HEK293T (cell line): Measurements from ENCODE around the gene CEP135.

ENCODE experiments used
- CTCF ChIA-PET: fragments of 350-600 bp; formaldehyde crosslinking; extraction: SDS; loops from one replicate; lab custom pipeline; 2021; ENCODE audit warnings: antibody characterized with exemption, inconsistent platforms; lab: Yijun Ruan, JAX
- POLR2A ChIA-PET: fragments of 350-600 bp; formaldehyde crosslinking; extraction: SDS; loops from one replicate; lab custom pipeline; 2020; ENCODE audit warnings: antibody characterized with exemption, inconsistent platforms; lab: Yijun Ruan, JAX
- DNase-seq: peaks from one replicate; pipeline ENCODE4 v3.0.0; 2012; ENCODE audit warnings: mixed read lengths; ENCODE audit errors: extremely low spot score
- ARNT ChIP-seq: fragments of 450-650 bp; IDR thresholded peaks from 2 replicates; pipeline ENCODE4 v1.6.1; 2017; ENCODE audit warnings: mild to moderate bottlenecking
- BHLHE40 ChIP-seq: fragments of 450-650 bp; IDR thresholded peaks from 2 replicates; pipeline ENCODE4 v1.6.1; 2016; ENCODE audit warnings: mild to moderate bottlenecking, moderate library complexity, borderline replicate concordance
- CTBP1 ChIP-seq: fragments of 450-650 bp; IDR thresholded peaks from 2 replicates; pipeline ENCODE4 v1.6.1; 2016; ENCODE audit warnings: borderline replicate concordance
- ELF4 ChIP-seq: fragments of 450-650 bp; IDR thresholded peaks from 2 replicates; pipeline ENCODE4 v1.6.1; 2017; ENCODE audit warnings: antibody characterized with exemption
- FOXA1 ChIP-seq: fragments of 450-650 bp; IDR thresholded peaks from 2 replicates; pipeline ENCODE4 v1.6.1; 2016; ENCODE audit warnings: mild to moderate bottlenecking
- FOXK2 ChIP-seq: fragments of 450-650 bp; IDR thresholded peaks from 2 replicates; pipeline ENCODE4 v1.6.1; 2016; ENCODE audit warnings: mild to moderate bottlenecking
- FOXM1 ChIP-seq: fragments of 450-650 bp; IDR thresholded peaks from 2 replicates; pipeline ENCODE4 v1.6.1; 2017; ENCODE audit warnings: mild to moderate bottlenecking, borderline replicate concordance
- HDGF ChIP-seq: fragments of 450-650 bp; IDR thresholded peaks from 2 replicates; pipeline ENCODE4 v1.6.1; 2017; ENCODE audit warnings: antibody characterized with exemption, borderline replicate concordance
- L3MBTL2 ChIP-seq: fragments of 450-650 bp; conservative IDR thresholded peaks from 2 replicates; pipeline ENCODE4 v1.6.1; 2016; ENCODE audit warnings: mild to moderate bottlenecking
- LEF1 ChIP-seq: fragments of 450-650 bp; IDR thresholded peaks from 2 replicates; pipeline ENCODE4 v1.6.1; 2017; ENCODE audit warnings: mild to moderate bottlenecking, borderline replicate concordance
- NFRKB ChIP-seq: fragments of 450-650 bp; IDR thresholded peaks from 2 replicates; pipeline ENCODE4 v1.6.1; 2016; ENCODE audit warnings: mild to moderate bottlenecking, moderate library complexity
- SP1 ChIP-seq: fragments of 450-650 bp; IDR thresholded peaks from 2 replicates; pipeline ENCODE4 v1.6.1; 2017
- SUZ12 ChIP-seq: fragments of 450-650 bp; IDR thresholded peaks from 2 replicates; pipeline ENCODE4 v1.6.1; 2016; ENCODE audit warnings: mild to moderate bottlenecking
- TARDBP ChIP-seq: fragments of 450-650 bp; IDR thresholded peaks from 2 replicates; pipeline ENCODE4 v1.6.1; 2016
- ZNF384 ChIP-seq: fragments of 450-650 bp; IDR thresholded peaks from 2 replicates; pipeline ENCODE4 v1.6.1; 2016
- TF ChIP-seq, protein P1 (sequence below): fragments of 450-650 bp; IDR thresholded peaks from 2 replicates; pipeline ENCODE4 v1.6.1; 2016

Gene CEP135

DNA sequence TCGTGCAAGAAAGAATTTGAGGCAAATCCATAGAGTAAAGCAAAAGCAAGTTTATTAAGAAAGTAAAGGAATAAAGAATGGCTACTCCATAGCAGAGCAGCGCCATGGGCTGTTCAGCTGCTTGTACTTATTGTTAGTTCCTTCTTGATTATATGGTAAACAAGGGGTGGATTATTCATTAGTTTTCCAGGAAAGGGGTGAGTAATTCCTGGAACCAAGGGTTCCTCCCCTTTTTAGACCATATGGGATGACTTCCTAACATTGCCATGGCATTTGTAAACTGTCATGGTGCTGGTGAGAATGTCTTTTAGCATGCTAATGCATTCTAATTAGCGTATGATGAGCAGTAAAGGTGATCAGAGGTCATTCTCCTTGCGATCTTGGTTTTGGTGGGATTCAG, 23.5 kb upstream of the CEP135 start:
- no peak for DNase-seq
- no peak for TF ChIP-seq FOXK2
- TF ChIP-seq LEF1, result no peak
- no peak for TF ChIP-seq CTBP1
- POLR2A ChIA-PET, result no interaction called here
- CTCF ChIA-PET, result no interaction called here

DNA sequence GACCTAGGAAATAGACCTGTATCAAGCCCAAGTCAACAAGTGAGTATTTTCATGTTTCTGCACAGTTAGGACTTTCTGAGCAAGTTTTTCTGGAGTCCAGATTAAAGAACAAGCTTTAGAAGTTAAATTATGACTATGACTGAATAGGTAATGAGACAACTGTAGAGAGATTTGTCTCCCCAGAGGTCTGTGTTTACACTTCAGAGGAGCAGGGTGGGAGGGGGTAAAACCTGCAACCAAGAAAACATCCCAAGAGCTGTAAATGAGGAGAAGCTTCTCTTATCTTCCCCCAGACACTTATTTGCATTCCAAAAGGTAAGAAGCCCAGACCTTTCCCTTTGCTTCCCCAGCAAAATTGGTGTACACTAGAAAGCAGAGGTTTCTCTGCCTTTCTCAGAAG, 22.1 kb upstream of the CEP135 start:
- ChIA-PET POLR2A (no interaction called here), CTCF (interaction anchor here (0.6 kb wide), 1 partner anchor 1165 kb away, joined by 6 read pairs; no protein-coding TSS in a partner anchor)
- DNase-seq, result no peak
- TF ChIP-seq, protein P1, sequence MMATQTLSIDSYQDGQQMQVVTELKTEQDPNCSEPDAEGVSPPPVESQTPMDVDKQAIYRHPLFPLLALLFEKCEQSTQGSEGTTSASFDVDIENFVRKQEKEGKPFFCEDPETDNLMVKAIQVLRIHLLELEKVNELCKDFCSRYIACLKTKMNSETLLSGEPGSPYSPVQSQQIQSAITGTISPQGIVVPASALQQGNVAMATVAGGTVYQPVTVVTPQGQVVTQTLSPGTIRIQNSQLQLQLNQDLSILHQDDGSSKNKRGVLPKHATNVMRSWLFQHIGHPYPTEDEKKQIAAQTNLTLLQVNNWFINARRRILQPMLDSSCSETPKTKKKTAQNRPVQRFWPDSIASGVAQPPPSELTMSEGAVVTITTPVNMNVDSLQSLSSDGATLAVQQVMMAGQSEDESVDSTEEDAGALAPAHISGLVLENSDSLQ, result no peak
- TF ChIP-seq TARDBP (no peak), SP1 (no peak), CTBP1 (no peak), ZNF384 (no peak), L3MBTL2 (no peak), FOXA1 (no peak), FOXM1 (no peak), HDGF (no peak), SUZ12 (no peak), NFRKB (no peak), LEF1 (no peak), FOXK2 (no peak), ELF4 (no peak)

DNA sequence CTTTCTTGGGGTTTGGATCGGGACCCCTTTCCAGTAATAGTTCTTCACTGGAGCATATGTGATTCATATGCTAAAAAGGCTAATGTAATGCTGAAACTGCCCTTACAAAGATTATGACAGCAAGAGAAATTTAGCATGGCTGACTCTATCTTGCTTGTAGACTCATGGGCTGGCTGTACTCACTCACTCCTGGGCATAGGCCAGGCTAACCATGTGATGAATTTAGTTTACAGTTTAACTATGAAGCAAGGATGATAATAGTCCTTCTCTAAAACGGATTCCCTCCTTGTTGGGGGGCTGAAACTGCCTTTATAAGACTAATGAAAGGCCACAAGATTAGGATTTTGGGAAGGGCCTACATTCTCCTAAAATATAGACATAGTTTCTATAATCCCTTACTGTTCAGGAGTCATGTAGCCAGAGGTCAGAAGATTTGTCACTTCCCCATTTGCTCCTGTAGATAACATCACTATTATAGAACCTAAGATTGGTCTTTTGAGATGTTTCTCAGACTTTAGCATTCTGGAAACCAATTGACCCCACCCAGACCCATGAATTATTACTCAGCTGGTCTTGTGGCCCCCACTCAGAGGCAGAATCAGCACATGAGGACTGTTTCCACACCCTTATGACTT, 20.8 kb upstream of the CEP135 start:
- ChIA-PET POLR2A (no interaction called here), CTCF (no interaction called here)
- TF ChIP-seq, protein P1, result no peak
- TF ChIP-seq L3MBTL2 (no peak), HDGF (no peak), NFRKB (no peak), FOXM1 (no peak), BHLHE40 (no peak), CTBP1 (no peak), SP1 (no peak), SUZ12 (no peak), FOXA1 (no peak), ELF4 (no peak), ARNT (no peak), ZNF384 (no peak), TARDBP (no peak), LEF1 (no peak)
- DNase-seq, result no peak

DNA sequence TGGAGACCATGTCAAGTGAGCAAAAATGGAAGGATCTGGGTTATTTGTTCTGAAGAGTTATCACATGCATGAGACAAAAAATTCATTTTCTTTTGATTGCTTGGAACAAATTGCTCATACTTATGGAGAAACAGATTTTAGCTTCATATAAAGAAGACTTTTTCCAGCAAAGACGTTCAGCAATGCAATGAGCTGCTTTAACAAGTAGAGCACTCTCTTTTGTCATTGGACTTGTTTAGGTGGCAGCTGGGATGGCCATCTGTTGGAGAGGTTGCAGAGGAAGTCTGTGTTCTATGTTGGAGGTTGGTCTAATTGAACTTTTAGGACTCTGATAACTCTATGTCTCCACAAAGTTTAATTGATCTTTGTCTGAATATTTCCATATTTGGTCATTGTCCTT, 19.9 kb upstream of the CEP135 start:
- TF ChIP-seq SUZ12, result no peak
- TF ChIP-seq SP1, result no peak
- no peak for TF ChIP-seq CTBP1
- TF ChIP-seq ZNF384, result no peak
- TF ChIP-seq ELF4, result no peak
- TF ChIP-seq HDGF, result no peak
- no peak for TF ChIP-seq L3MBTL2
- TF ChIP-seq, protein P1, result no peak
- TF ChIP-seq FOXM1, result no peak
- TF ChIP-seq FOXK2, result no peak
- no peak for TF ChIP-seq ARNT
- TF ChIP-seq LEF1, result no peak
- no peak for TF ChIP-seq NFRKB
- TF ChIP-seq FOXA1, result no peak
- no peak for TF ChIP-seq BHLHE40
- no peak for TF ChIP-seq TARDBP
- ChIA-PET CTCF (no interaction called here), POLR2A (no interaction called here)
- no peak for DNase-seq

DNA sequence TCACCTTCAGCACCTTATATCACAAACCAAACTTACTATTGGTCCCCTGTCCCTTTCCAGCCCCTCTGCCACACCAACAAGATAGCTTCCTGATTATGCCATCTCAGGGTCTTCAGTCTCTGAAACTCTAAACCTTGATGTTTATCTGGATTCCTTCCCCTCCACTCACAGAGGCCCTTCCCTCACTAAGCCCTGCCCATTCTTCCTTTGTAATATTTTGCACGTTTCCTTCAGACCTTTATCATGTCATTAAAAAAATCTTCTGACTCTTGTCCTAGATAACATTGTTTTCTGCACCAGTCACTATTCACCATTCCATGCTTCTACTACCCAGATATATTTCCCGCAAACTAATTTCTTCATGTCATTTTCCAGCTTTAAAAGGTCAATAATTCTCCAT, 17.7 kb upstream of the CEP135 start:
- CTCF ChIA-PET, result interaction anchor here (4.0 kb wide), 1 partner anchor 17 kb away, joined by 25 read pairs; the partner anchor contains the start of gene CEP135
- no peak for DNase-seq
- TF ChIP-seq BHLHE40 (no peak), CTBP1 (no peak), LEF1 (no peak), SP1 (no peak), FOXK2 (no peak), ARNT (no peak), FOXA1 (no peak), SUZ12 (no peak), ZNF384 (no peak), TARDBP (no peak), NFRKB (no peak), FOXM1 (no peak), L3MBTL2 (no peak), ELF4 (no peak), HDGF (no peak)
- TF ChIP-seq, protein P1, result no peak
- POLR2A ChIA-PET, result no interaction called here
